Activated CD8-positive, alpha-beta memory T cell treated with anti-CD3 and anti-CD28 coated beads, Interleukin-2, amount 50 U/mL, for 24 hours (primary cell): Measurements from ENCODE around the gene WASF2.
"Not testable (repeated sequence)": the region's sequence is repeated elsewhere in the genome, so short reads cannot be mapped to it uniquely, and the experiment has no call there.

Source experiments
- DNase-seq: peaks from one replicate; pipeline ENCODE4 v3.0.0-alpha.2; 2020; ENCODE audit errors: extremely low read depth

Gene WASF2, protein sequence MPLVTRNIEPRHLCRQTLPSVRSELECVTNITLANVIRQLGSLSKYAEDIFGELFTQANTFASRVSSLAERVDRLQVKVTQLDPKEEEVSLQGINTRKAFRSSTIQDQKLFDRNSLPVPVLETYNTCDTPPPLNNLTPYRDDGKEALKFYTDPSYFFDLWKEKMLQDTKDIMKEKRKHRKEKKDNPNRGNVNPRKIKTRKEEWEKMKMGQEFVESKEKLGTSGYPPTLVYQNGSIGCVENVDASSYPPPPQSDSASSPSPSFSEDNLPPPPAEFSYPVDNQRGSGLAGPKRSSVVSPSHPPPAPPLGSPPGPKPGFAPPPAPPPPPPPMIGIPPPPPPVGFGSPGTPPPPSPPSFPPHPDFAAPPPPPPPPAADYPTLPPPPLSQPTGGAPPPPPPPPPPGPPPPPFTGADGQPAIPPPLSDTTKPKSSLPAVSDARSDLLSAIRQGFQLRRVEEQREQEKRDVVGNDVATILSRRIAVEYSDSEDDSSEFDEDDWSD

DNA sequence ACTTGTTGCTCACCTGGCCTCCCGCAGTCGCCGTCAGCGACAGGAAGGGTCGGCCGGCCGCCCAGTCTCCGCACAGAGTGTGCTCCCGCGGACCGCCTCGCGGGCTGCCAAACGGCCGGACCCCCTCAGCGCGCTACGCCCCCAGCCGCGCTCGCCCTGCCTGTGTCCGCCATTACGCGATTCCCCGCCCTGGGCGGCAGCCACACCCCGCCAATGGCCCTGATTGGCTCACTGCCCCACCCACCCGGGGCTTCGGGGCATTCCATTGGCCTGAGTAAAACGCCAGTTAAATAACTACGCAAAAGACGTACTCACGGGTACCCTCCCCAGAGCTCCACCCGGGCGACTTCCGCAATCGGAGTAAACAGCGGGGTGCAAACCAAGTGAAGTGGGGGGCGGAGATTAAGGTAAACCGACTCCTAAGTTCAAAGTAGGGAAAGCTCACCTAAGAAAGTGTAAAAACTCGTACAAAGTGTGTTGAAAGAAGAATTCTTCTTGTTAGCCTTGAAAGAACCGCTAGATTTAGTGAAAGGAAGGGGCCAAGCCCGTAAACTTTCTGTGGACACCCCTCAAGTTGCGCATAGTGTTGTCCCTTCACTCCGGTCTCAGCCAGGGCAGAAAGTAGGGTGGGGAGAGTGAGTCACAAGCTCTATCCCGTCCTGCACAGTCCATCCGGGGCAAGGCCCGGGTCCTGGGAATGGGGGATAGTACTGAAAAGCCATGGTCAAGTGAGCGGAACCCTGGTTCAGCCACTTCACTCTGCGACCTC, at the start of gene WASF2:
Gene WASF2 (minus strand): TSS at position 195 of the 769 bp plus-strand sequence. CDS start 61,277 bp downstream, outside the sequence.
- DNase-seq, result peak; percentile 93

DNA sequence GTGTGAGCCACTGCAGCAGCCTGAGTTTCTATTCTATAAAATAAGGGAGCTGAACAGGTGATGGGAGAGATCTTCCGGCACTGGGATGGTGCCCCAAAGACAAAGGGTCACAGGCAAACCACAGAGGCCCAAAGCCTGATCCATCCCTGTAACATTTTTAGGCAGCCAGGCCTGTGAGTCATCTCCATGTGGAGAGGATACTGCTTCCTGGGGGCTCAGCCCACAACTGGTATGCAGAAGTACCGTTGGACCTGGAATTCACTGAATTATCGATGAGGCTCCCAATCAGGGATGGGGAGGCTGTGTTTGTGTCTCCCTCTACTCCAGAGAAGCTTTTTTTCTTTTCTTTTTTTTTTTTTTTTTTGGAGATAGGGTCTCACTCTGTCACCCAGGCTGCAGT, 48.8 kb upstream of the WASF2 start:
- DNase-seq, result no peak

DNA sequence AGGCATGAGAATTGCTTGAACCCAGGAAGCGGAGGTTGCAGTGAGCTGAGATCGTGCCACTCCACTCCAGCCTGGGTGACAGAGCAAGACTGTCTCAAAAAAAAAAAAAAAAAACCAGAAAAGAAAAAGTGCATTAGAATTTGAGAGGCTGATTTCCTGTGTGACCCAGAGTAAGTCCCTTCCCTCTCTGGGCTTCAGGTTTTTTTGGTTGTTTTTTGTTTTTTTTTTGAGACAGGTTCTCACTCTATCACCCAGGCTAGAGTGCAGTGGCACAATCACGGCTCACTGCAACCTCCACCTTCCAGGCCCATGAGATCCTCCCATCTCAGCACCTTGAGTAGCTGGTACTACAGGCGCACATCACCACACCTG, 48.3 kb upstream of the WASF2 start:
- DNase-seq, result not testable (repeated sequence)

DNA sequence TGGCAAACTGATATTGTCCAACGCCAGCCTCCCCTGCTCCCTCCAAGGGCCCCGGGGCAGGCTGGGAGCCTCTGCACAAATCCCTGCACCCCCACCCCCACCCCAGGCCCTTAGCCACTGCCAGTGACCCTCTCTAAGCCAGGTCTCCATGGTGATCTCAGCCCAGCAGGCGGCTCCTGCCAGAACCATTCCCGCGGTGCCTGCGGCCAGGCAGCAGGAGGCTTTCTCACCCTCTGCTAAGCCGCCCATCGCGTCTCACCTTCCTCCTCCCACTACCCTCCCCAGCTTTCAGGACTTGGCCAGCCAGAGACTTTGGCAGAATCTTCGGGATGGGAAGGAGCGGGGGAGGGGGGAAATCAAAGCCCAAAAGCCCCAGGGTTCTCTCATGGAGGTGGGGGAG, 46.8 kb upstream of the WASF2 start:
- DNase-seq, result no peak

DNA sequence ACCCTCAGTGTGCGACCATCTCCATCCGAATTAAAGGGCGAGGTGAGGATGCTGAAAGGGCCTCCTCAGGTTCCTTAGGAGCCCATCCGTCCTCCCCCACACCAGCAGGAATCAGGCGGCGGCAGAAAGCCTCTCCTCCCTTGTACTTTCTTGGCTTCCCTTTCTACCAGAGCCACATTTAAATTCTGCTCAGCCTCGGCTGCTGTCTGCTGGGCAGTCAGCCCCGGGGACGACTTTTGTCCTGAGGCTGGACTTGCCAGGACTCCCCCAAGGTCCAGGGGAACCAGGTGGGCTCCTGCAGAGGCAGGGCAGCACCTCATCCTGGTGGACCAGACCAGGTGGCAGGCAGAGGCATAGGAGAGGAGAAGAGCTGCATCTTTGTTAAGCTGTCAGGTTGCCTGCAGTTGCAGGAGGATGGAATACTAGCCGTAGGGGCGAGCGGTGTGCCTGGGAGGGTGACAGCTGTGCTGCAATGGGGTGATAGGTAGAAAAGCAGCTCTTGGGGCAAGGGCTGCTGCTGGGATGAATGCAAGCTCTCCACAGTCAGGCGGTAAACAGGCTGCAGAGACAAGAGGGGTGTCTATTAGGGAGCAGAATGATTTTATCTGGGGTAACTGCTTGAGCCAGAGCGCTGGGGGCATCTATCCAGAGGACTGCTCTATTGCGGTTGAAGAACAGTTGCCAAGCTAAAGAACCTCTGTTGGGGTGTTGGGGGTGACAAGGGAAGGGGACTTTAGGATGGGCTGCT, 46.2 kb upstream of the WASF2 start:
- DNase-seq, result no peak

DNA sequence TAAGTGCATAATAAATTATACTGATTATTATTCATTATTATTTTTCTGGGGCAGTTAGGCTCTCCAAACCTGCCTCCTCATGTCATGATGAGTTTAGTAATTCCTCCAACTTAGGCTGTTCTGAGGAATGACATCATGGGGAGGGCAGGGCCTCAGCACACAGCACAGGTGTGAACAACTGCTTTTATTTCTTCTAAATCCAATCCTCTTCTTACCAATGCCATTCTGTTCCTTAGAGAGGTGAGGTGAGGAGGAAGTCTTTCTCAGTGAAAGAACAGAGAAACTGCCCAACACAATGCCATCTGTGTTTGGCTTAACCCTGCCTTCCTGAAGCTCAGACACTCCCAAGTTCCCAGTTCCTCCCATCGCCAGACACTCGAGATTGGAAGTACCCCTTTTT, 45.4 kb upstream of the WASF2 start:
- no peak for DNase-seq

DNA sequence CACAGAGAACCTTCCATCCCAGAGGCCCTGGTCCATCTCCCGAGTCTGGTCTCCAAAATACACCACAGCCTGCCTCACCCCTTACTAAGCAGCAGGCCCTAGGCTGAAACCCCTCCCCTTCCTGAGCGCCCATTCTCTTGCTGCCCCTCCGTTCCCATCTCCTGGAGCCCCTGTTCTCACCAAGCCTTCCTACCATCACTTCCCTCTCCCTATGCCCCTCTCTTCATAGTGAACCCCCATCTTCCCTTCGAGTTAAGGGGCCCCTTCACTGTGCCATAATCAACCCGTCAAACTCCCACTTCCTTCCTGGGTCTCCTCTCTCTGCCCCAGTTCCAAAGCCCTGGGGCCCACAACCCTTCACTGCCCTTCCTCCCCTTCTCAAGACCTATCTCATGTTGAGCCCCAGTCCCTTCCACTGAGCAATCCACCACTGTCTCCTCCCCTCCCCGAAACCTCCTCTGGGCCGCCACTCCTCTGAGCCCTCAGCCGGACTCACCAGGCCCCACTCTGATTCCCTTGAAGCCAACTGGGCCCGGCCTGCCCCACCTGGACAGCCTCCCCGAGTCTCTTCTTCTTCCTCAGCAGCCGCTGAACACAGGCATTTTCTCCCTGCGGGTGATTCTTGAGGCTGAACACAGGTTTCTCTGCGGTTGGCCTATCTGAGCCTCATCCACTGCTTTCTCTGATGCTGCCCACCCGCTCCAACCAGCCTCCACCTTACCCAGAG, 42.2 kb upstream of the WASF2 start:
- DNase-seq, result no peak

DNA sequence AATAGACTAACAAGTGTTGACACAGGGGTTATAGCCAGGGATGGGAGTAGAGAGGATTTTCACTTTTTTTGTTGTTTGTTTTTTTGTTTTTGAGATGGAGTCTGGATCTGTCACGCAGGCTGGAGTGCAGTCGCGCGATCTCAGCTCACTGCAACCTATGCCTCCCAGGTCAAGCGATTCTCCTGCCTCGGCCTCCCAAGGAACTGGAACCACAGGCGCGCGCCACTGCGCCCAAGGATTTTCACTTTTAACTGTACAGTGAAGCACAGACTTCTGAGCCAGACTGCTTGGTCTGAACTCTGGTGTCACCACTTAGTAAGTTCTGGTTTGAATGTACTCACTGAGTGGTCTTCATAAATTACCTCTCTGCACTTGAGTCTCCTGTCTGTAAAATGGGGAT, 40.2 kb upstream of the WASF2 start:
- DNase-seq, result no peak

DNA sequence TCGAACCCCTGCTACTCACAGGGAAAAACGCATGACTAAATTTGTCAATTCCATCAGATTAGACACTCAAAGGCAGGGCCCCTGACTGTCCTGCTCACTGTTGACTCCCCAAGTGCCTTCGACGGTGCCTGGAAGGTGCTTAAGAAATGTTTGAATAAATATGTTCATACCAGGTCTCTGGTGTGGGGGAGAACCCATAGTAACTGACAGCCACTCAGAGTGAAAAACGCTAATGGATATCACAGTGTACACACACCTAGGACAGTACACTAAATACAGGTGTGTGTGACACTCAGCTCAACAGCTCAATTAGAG, 39.7 kb upstream of the WASF2 start:
- no peak for DNase-seq

DNA sequence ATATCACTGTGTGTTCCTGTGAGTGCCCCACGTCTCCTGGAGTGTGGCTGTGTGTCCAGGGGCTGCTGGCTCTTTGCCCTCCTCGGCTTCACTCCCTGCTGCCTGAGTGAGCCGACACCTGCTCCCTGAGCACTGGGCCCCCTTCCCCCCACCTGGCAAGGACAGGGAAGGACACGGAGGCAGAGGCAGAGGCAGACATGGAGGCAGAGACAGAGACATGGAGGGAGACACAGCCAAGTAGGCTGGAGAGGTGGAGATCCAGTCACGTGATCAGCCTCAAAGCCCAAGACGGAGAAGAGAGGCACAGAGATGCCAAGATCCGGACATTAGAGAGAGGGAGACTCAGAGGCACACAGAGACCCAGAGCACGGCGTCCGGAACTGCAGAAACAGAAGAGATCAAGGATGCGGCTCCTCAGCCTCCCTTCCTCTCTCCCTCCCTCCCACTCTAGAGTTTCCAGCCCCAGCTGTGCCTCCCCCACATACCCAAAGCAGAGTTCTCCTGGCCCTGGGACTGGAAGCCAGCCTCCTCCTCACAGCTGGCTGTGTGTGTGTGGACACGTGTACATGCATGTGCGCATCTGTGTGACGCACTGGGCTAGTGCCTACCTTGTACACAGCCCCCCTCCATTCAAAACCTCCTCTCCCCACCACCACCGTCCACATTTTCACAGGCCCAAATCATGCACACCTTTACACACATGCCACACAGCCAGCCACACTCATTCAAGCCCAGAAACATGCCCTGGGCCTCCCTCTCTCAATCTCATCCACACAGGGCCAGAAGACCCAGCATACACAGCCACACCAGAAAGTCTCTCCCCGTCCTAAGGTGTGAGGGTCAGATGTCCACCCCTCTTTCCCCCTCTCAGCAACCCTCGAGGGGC, 39.1 kb upstream of the WASF2 start:
- DNase-seq, result no peak

DNA sequence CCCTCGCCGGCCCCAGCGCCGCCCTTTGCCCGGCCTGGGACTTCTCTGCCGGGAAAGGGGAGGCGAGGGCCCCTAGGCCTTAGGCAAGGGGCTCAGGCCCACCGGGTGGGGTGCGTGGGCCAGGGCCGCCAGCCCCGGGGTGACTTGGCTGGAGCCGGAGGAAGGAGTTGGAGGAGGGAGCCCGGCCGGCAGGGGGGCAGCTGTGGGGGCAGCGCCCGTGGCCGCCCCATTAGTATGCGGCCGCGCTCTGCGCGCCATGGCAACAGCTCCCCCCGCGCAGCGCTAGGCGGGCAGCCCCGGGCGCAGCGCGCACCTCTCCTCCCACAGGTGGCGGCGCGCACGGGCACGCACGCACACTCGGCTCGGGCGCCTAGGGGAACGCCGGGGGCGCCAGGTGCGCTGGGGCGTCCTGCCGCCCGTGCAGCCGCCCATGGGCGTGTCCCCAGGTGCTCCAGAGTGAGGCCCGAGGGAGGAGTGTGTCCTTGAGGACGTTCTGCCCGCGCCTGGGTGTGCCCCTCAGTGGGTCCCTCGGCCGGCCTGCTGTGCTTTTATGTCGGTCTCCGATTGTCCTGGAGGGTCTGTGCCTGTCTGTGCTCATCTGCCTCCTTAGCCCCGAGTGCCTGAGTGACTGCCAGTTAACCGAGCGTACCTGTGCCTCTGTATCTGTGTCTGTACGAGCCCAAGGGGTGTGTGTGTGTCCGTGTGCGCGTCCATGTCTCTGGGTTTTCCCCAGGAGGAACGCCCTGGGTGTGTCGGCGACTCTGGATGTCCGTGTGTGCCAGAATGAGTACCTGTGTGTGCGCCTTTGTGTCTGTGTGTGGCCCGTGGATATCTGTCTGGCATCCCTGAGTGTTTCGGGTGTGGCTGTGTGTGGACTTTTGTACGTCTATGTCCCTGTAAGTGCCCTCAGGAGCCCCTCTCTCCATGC, 38.2 kb upstream of the WASF2 start:
- no peak for DNase-seq

DNA sequence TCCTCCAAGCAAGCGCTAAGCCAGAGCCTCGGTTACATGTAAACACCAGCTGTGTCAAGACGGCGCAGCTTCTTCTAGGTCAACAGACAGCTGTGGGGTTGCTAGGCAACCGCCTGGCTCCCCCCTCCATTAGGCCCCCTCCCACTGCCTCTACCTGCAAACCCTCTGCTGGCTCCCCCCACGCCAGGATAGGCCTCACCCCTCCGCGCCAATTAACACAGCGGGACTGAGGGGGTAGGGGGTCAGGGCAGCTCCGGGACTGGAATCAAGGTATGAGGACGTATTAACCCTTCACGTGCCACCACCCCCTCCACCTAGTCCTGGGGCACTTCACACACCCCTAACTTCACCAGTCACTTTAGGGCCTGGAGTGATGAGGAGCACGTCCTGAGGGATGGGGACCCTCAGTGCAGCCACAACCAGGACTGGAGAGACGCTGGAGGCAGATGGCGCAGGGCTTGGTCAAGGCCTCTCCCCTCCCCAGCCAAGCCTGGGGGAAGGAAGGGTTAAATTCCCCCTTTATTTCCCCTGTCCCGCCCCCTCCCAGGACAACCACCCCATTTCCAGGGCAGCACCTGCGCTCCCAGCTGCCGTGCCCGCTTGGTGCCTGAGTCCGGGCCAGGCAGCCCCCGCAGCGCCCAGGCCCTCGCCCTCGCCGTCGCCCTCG, 37.4 kb upstream of the WASF2 start:
- DNase-seq, result no peak

DNA sequence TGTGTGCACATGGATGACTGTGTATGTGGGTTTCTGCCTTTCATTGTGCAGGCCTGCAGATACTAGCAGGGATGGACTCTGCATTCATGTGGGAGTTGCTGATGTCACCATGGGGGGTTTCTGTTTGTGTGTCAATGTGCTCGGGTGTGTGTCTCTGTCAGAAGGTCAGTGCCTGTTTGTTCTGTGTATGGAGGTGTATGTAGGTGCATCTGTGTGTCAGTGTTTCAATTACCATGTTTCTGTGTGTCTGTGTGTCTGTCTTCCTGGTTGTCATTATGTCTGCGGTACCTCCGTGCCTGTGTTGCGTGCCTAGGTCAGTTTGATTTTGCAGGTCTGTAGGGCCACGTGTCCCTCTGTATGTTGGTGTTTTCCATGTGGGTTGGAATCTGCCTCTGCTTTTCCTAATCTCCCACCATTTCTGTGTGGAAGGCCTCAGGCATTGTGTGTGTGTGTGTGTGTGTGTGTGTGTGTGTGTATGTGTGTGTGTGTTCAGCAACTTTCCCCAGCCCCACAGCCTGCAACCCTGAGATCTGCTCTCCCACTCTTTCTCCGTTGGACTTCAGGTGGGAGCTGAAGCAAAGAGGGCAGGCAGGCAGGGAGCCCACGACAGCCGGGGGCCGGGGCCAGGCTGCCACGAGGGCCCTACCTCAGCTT, 36.7 kb upstream of the WASF2 start:
- DNase-seq, result no peak

DNA sequence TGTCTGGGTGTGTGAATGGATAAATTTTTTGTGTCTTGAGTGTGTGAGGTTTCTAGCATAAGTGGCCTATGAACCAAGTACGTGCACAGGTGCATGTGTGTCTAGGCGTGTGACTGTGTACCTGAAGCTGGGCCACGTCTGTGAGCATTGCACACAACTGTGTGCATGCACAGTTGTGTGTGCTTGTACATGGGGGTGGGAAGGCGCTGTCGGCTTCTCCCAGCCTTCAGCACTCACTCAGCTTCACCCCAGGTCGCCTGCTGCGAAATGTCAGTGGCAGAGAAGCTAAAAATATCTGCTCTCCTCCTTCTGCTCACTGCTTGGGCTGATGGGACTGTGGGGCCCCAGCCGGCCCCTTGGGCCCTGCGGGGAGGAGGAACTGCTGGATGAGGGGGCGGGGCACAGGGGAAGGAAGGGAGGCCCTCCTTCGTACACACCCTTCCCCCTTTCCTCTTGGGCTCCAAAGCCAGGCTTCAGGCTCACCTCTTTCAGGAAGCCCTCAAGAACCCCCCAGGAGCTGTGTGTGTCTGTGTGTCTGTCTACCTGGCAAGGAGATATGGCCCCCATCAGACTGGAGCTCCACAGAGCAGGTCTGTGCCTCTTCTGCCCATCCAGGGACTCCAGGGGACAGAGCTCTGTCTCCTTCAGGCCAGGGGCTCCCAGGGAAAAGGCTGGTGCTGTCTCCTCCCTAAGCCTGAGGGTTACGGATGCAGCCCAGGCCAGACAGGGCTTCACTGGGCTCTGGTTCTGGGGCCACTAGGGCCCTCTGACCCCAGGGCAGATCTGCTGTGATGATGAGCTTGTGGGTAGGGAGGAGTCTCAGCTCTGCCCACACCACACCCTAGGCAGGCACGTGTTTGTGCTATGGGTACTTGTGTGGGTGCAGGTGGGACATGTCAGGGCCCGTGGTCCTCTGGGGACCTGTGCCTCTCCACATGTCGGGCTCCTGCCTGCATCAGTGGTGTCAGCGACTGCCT, 35.6 kb upstream of the WASF2 start:
- no peak for DNase-seq

DNA sequence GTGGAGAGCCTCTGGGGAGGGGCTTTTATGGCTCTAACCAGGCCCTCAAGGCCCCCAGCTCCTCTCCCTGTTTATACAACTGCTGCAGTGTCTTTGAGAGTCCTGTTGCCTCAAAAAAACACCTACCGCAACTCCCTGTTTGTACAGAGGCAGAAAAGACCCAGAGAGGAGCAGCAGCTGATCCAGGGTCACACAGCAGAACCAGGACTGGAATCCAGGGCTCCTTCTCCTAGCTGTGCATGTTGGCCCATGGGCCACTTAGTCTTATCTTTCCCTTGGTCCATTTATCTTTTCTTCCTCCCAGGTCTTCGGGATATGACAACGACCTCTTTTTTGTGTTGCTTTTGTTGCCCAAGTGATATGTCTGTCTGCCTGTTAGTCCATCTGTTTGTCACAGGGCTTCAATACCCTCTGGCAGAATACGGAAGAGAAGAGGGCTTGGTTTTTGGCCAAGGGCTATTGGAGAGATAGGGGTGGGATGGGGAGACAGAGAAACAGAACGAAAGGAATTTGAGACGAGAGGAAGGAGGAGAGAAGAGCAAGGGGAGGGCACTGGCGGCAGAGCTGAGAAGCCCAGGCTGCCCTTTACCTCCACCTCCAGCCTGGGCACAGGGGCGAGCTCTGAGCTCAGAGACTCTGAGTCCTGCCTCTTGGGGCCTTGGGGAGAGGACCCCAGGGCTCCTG, 33.5 kb upstream of the WASF2 start:
- DNase-seq, result no peak

DNA sequence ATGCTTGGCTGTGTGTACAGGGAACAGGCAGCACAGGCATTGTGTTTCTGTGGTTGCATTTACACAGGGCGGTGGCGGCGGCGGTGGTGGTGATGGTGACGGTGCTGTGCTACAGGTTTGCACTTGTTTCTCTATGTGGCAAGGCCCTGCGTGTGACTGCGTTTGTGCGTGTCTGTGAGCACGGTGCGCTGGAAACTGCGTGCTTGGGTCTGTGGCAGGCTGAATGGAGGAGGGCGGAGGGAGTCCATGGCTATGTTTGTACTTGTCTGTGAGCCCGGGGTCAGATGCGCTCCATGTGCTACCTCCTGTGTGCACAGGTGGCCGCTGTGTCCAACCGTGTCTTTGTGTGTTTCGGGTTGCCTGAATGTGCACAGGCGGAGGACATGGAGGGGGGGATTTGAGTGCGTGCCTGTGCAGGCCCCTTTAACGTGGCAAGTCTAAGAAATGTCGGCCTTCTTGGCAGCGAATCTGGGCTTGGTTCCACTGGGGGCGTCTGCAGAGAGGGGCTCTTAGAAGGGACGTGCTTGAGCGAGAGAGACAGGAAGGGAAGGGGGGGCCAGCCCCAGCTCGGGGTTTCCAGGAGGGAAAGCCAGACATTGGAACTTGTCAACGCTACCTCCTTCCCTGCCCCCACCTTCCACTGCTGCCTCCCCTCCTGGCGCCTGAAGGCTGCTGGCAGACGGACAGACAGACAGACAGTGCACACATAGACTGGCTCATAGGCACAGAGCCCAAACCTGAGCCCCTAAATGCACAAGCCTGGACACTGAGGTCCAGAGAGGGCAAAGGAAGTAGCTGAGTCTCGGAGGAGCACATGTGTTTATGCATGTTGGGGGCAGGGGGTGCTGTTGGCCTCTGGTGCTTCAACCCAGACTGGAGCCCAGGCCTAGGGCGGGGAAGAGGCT, 32.7 kb upstream of the WASF2 start:
- peak; percentile 46 for DNase-seq
